Forelimb muscle (tissue), 1 donor: ENCODE data around the gene SPATA31E1. TPM values are rescaled to one million over a fixed set of nuclear protein-coding genes. Genes with fewer than 3 reads are reported as not detected.
A peak's percentile ranks its signal among the peaks of the same experiment; 100 is the strongest.
"Not testable (repeated sequence)": the region's sequence is repeated elsewhere in the genome, so short reads cannot be mapped to it uniquely, and the experiment has no call there.

Experiments used
- DNase-seq: peaks from one replicate; pipeline ENCODE4 v3.0.0-alpha.2; 2013; ENCODE audit warnings: low read depth
- polyA plus RNA-seq: library from polyadenylated mRNA; unstranded; fragments of 120-200 nt; gene quantifications from one replicate; pipeline ENCODE4 v1.2.1, GENCODE V29; 2013; ENCODE audit not compliant: insufficient read length

The SPATA31E1 gene
- polyA plus RNA-seq: not detected

GRCh38 chr9:87882627-87883026 is at the start of gene SPATA31E1:
Gene SPATA31E1, plus strand, starts transcription at chr9:87882877. Its CDS starts 15 bp downstream, at chr9:87882892.
- no peak for DNase-seq

- DNase-seq: no peak
These were observed 48.3 kb upstream of the SPATA31E1 start for GRCh38 chr9:87834357-87834756.

GRCh38 chr9:87836536-87836935 is 46.1 kb upstream of the SPATA31E1 start:
- DNase-seq: no peak

- DNase-seq: peak; percentile 48
These were observed 45.5 kb upstream of the SPATA31E1 start for GRCh38 chr9:87836951-87837705.

GRCh38 chr9:87840134-87840533 is 42.5 kb upstream of the SPATA31E1 start:
- no peak for DNase-seq

GRCh38 chr9:87842878-87843585 is 39.6 kb upstream of the SPATA31E1 start:
- DNase-seq: no peak

GRCh38 chr9:87844506-87844905 is 38.2 kb upstream of the SPATA31E1 start:
- no peak for DNase-seq

GRCh38 chr9:87847817-87848216 is 34.9 kb upstream of the SPATA31E1 start:
- not testable (repeated sequence) for DNase-seq

GRCh38 chr9:87849144-87849758 is 33.4 kb upstream of the SPATA31E1 start:
- DNase-seq: peak; percentile 9

GRCh38 chr9:87850391-87850790 is 32.3 kb upstream of the SPATA31E1 start:
- no peak for DNase-seq

GRCh38 chr9:87851186-87851585 is 31.5 kb upstream of the SPATA31E1 start:
- not testable (repeated sequence) for DNase-seq

- DNase-seq: no peak
These were observed 29.4 kb upstream of the SPATA31E1 start for GRCh38 chr9:87853302-87853701.

- DNase-seq: no peak
These were observed 28.6 kb upstream of the SPATA31E1 start for GRCh38 chr9:87853876-87854579.

- DNase-seq: no peak
These were observed 28.1 kb upstream of the SPATA31E1 start for GRCh38 chr9:87854580-87854955.

- no peak for DNase-seq
These were observed 27.6 kb upstream of the SPATA31E1 start for GRCh38 chr9:87855061-87855460.

- no peak for DNase-seq
These were observed 25.3 kb upstream of the SPATA31E1 start for GRCh38 chr9:87857141-87857947.

GRCh38 chr9:87857948-87858335 is 24.7 kb upstream of the SPATA31E1 start:
- DNase-seq: no peak

- no peak for DNase-seq
These were observed 23.5 kb upstream of the SPATA31E1 start for GRCh38 chr9:87859137-87859536.

GRCh38 chr9:87859786-87860185 is 22.9 kb upstream of the SPATA31E1 start:
- no peak for DNase-seq

GRCh38 chr9:87861332-87861731 is 21.3 kb upstream of the SPATA31E1 start:
- DNase-seq: no peak
